Measurements from ENCODE around the gene ARID1B.

DNA sequence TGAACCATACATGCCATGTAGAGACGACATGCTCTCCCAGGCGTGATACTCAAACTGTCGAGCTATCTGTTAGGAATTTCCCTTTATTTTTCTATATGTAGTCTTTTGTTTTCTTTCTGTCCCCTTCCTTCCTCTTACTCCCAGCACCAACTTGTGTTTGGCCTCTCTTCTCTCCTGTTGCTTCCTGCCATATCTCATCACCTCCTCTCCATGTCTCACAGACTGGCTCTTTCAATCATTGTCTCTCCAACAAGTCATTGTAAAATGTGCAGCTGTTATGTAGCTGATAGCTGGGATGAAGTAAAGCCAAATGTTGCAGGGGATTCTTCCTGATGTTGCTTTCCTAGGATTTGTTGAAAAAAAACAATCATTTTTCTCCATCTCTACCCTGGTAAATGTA, 311.7 kb downstream of the ARID1B start:
- TF ChIP-seq, protein P1, sequence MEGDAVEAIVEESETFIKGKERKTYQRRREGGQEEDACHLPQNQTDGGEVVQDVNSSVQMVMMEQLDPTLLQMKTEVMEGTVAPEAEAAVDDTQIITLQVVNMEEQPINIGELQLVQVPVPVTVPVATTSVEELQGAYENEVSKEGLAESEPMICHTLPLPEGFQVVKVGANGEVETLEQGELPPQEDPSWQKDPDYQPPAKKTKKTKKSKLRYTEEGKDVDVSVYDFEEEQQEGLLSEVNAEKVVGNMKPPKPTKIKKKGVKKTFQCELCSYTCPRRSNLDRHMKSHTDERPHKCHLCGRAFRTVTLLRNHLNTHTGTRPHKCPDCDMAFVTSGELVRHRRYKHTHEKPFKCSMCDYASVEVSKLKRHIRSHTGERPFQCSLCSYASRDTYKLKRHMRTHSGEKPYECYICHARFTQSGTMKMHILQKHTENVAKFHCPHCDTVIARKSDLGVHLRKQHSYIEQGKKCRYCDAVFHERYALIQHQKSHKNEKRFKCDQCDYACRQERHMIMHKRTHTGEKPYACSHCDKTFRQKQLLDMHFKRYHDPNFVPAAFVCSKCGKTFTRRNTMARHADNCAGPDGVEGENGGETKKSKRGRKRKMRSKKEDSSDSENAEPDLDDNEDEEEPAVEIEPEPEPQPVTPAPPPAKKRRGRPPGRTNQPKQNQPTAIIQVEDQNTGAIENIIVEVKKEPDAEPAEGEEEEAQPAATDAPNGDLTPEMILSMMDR (conservative IDR thresholded peaks at IDR 0.05) = no peak
- TF ChIP-seq ZFX (IDR thresholded peaks at IDR 0.05) = no peak
